Glomerular endothelial cell (primary cell): ENCODE measurements around the gene RNF183. TPM values are rescaled to one million over a fixed set of nuclear protein-coding genes. Genes with fewer than 3 reads are reported as not detected.
"Not testable (repeated sequence)": the region's sequence is repeated elsewhere in the genome, so short reads cannot be mapped to it uniquely, and the experiment has no call there.

ENCODE experiments used
- DNase-seq: peaks from one replicate; pipeline ENCODE4 v3.0.0-alpha.2; 2011; ENCODE audit warnings: low read depth, low spot score; ENCODE audit errors: extremely low read depth
- total RNA-seq: library from RNA; depleted of rRNA; stranded (reverse); fragments of >200 nt; gene quantifications from 2 replicates; pipeline ENCODE4 v1.2.3, GENCODE V29; 2015

RNF183 gene
- total RNA-seq, 1 donor from 2014 or later, result not detected

DNA sequence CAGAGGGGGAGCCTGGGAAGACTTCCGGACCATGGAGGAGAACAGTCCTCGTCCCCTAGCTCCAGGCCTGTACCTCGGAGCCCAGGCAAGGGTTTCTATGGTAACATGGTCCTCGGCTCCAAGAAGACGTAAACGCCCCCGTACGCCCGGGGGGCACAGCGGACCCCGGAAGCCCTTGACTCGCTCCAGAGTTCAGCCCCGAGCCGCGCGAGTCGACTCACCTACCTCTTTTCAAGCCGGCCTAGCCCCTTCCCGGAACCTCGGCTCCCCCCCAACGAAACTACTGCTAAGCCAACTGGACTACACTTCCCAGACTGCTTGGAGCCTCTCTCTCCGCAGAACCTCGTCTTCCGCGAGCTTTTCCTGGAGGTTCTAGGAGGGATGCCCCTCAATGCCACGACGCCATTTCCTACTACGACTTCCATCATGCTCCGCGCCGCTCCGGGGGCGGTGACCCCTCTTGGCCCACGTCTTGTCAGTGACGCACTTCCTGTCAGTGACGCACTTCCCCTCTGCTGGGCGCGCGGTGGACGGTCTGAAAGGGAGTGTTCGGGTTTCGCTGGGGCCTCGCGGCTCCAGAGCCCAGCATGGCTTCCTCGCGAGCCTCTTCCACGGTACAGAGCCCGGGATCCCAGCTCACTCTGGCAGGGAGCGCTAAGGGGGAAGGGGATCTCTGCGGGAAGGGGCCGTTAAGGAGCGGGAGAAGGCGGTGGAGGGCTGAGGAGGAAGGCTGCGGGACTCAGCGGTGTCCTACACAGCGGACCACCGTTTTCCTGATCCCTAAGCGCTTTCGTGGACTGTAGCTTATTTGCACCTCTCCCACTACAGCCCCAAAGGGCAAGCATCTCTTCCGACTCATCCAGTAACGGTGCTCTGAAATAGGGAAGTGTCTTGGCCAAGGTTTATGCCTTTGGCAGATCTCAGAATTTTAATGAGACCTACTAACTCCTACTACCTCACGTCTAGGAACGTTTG lies 27.7 kb downstream of the RNF183 start, which contains the start of the genes CDC26 and PRPF4:
Gene CDC26, minus strand, starts transcription at position 416 of the 975 bp plus-strand sequence. CDS start 3,065 bp downstream, outside the sequence.
Gene PRPF4, plus strand, starts transcription at position 502 of the 975 bp plus-strand sequence. Its CDS starts 86 bp downstream, at position 588.
- DNase-seq, result peak; percentile 93

DNA sequence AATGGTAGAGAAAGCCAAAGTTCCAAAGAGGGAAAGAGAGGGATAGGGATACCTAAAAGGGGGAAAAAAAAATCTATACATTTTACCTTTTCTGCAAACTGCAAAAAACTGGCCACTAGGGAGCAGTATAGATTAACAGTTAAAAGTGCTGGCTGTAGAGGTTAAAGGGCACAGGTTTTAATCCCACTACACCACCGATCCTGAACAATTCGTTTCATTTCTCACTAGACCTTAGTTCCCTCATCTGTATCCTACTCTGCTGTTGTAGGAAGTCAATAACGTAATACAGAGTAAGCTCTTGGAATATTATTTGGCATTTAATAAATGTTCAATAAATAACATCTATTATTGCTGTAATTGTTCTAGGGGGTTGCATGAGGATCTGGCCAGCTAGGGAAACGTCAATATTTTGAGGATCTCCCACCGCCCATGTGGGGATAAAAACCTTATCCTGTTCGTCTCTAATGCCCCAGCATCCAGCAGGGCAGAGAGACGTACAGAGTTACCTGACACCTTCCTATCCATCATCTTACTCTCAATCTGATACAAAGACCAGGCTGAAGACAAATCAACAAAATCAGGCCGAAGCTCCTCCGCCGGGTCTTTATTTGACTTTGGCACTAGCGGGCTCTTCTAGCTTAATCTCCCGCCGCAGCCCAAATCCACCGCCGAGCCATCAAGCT lies 28.6 kb downstream of the RNF183 start:
- peak; percentile 39 for DNase-seq

DNA sequence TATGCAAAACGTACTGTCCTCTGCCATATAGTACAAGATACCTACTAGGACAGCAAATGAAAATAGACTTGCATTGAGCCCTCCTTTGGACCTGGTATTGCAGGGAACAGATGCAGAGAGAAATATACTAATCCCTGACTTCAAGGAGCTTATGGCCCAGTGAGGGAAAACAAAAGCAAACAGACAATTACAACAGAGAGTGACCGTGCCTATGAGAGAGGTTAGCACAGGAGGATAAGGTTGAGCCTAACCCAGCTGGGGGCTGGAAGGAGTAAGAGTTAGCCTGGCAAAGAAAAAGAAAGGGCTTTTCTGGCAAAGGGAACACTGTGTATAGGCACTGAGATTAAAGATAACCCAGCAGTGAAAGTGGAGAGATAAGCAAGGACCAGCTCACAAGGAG lies 33.3 kb downstream of the RNF183 start:
- DNase-seq, result no peak

- no peak for DNase-seq
Observed at GRCh38 chr9:113269355-113269754, 33.8 kb downstream of the RNF183 start.

DNA sequence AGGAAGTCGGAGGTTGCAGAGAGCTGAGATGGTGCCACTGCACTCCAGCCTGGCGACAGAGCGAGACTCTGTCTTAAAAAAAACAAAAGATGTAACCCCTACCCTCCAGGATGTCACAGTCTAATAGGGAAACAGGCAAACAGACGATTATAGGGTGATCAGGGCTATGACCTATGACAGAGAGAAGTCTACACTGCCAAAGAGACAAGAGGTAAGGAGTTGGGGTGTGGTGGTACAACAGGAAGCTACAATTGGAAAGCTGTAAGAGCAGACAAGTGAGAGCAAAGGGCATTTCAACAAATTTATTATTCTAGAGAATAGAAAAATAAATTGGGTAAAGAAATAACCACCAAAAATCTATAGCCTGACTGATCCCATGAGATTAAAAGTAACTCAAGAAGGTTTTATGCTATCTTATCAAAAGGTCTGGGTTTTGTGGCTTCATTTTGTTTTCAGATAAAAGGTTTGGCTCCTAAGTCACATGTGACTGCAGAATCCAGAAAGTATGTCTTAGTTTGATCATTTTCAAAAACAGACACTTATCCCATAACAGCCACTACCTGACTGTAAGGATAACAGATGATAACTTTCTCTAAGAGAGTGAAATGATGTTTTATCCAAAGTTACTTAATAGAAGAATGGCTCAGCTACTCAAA lies 35.1 kb downstream of the RNF183 start:
- no peak for DNase-seq

DNA sequence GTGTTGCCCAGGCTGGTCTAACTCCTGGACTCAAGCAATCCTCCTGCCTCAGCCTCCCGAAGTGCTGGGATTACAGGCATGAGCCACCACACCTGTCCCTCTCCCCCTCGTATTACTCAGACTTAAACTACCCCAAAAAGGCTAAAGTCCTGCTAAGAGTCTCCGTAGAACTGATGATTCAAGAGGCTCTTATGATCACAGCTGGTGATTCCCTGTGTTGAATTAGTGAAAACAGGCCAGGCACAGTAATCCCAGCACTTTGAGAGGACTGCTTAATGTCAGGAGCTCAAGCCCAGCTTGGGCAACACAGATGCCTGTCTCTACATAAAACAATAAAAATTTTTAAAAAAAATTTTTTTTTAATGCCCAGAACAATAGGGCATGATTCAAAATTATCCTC lies 37.0 kb downstream of the RNF183 start:
- no peak for DNase-seq

- DNase-seq, result no peak
Observed at GRCh38 chr9:113261917-113262671, 41.1 kb downstream of the RNF183 start.

- DNase-seq, result no peak
Observed at GRCh38 chr9:113258282-113258681, 44.9 kb downstream of the RNF183 start.

- no peak for DNase-seq
Observed at GRCh38 chr9:113257863-113258262, 45.3 kb downstream of the RNF183 start.

GRCh38 chr9:113255438-113255837 lies 47.7 kb downstream of the RNF183 start:
- no peak for DNase-seq

DNA sequence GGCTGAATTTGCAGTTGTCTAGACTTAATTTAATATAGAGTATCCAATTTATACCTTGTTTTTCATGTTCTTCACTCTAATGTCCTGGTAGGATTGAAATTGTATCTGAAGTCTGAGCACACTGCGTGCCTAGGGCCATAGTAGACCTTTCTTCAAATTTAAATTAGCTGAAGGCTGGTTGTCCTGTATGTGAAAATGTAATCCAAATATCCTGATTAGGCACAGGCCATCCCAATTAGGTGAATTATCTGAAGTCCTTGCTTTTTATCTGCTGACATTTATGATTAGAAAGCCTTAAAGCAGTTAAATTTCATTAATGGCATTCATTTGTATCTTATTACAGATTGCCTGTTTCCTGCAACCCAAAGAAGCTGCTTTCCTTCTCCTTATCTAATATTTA lies 48.2 kb downstream of the RNF183 start:
- DNase-seq, result no peak

GRCh38 chr9:113250807-113251206 lies 52.4 kb downstream of the RNF183 start:
- DNase-seq, result no peak

GRCh38 chr9:113249661-113250060 lies 53.5 kb downstream of the RNF183 start:
- not testable (repeated sequence) for DNase-seq

DNA sequence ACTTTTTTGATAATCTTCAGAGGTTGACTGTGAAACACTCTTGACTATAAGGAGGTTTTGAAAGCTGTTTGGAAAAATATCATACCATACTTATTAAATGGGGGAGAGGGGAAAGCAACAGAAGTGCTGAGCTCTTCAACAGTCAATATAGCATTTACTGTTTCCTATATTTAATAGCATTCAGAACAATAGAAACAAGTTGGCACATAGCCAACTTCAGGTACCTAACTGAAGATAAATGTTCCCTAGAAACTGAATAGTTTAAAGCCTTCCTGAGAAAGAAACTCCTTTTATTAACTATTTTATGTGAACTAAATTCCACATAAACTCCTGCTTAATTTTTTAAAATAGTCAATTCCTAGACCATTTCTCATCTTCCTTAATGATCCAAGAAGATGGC lies 55.5 kb downstream of the RNF183 start:
- DNase-seq, result no peak

Other genes with a start within 250 kb of the RNF183 start
- 0.64 and 1.1 TPM in 2 replicates for gene ZFP37, start 246.7 kb downstream of the RNF183 start, total RNA-seq
- 6.5 and 8.0 TPM in 2 replicates for gene SLC31A2, start 152.4 kb downstream of the RNF183 start, total RNA-seq
- 19.5 and 25.1 TPM in 2 replicates for gene FKBP15, start 82.1 kb downstream of the RNF183 start, total RNA-seq
- gene SLC31A1, start 81.8 kb downstream of the RNF183 start, total RNA-seq, result 14.8 and 15.7 TPM in 2 replicates
- gene CDC26, start 27.8 kb downstream of the RNF183 start, total RNA-seq, result 20.9 and 24.3 TPM in 2 replicates
- 23.1 and 23.7 TPM in 2 replicates for gene PRPF4, start 27.7 kb downstream of the RNF183 start, total RNA-seq
- gene WDR31, start 36.9 kb upstream of the RNF183 start, total RNA-seq, result 0.68 and 0.99 TPM in 2 replicates
- gene BSPRY, start 46.2 kb upstream of the RNF183 start, total RNA-seq, result not detected in 2 replicates
- gene HDHD3, start 73.6 kb upstream of the RNF183 start, total RNA-seq, result 8.5 and 17.4 TPM in 2 replicates
- gene ALAD, start 97.9 kb upstream of the RNF183 start, total RNA-seq, result 18.9 and 19.6 TPM in 2 replicates
- 36.9 and 40.0 TPM in 2 replicates for gene POLE3, start 107.3 kb upstream of the RNF183 start, total RNA-seq
- gene C9orf43, start 107.4 kb upstream of the RNF183 start, total RNA-seq, result 0.48 and 0.53 TPM in 2 replicates
- gene RGS3, start 160.4 kb upstream of the RNF183 start, total RNA-seq, result 281 and 602 TPM in 2 replicates